SU-DHL-6 (cell line): ENCODE measurements around the gene PDGFD.

ENCODE experiments used
- H2AFZ ChIP-seq: fragments of 200-600 bp; sonication (generic); 2 replicates; pipeline ENCODE4 v1.6.1; 2014; ENCODE audit warnings: low read depth, mild to moderate bottlenecking, moderate library complexity, mixed read lengths, antibody characterized with exemption, low read length; ENCODE audit not compliant: severe bottlenecking
- H3F3A ChIP-seq: fragments of 200-600 bp; shearing (Covaris generic); 2 replicates; pipeline ENCODE4 v1.6.0; 2016; ENCODE audit warnings: antibody characterized with exemption, mild to moderate bottlenecking; ENCODE audit not compliant: insufficient read depth
- H3K27ac ChIP-seq: fragments of 200-600 bp; sonication (generic); 2 replicates; pipeline ENCODE4 v1.5.1; 2016; ENCODE audit warnings: low read depth, mild to moderate bottlenecking, low read length, moderate library complexity, mixed read lengths
- H3K27me3 ChIP-seq: fragments of 200-600 bp; sonication (generic), shearing (Covaris generic); 2 replicates; pipeline ENCODE4 v1.6.0; 2014; ENCODE audit warnings: mild to moderate bottlenecking, low read length
- H3K36me3 ChIP-seq: fragments of 200-600 bp; sonication (generic); 2 replicates; pipeline ENCODE4 v1.6.1; 2014; ENCODE audit warnings: mild to moderate bottlenecking, low read length, mixed read lengths
- H3K4me2 ChIP-seq: fragments of 300-600, 200-600 bp; shearing (Covaris generic), sonication (generic); 2 replicates; pipeline ENCODE4 v1.6.0; 2014; ENCODE audit warnings: low read length, low read depth, mild to moderate bottlenecking; ENCODE audit not compliant: poor library complexity, severe bottlenecking
- H3K4me3 ChIP-seq: fragments of 200-600 bp; sonication (generic); 2 replicates; pipeline ENCODE4 v1.5.1; 2014; ENCODE audit warnings: antibody characterized with exemption, low read length, mild to moderate bottlenecking, mixed read lengths; ENCODE audit not compliant: insufficient read depth, poor library complexity, severe bottlenecking
- H3K79me2 ChIP-seq: fragments of 200-600 bp; sonication (generic); 2 replicates; pipeline ENCODE4 v1.6.1; 2014; ENCODE audit warnings: mild to moderate bottlenecking, low read length, moderate library complexity; ENCODE audit not compliant: insufficient read depth
- H3K9ac ChIP-seq: fragments of 200-600 bp; sonication (generic); 2 replicates; pipeline ENCODE4 v1.7.0; 2014; ENCODE audit warnings: mild to moderate bottlenecking, low read length
- H3K9me2 ChIP-seq: fragments of 200-600 bp; sonication (generic); replicated peaks from 2 replicates; pipeline ENCODE4 v1.6.1; 2014; ENCODE audit warnings: low read length; ENCODE audit not compliant: insufficient read depth
- H3K9me3 ChIP-seq: fragments of 200-600 bp; sonication (generic); 2 replicates; pipeline ENCODE4 v1.6.1; 2014; ENCODE audit warnings: low read length, mixed read lengths; ENCODE audit not compliant: insufficient read depth
- H4K20me1 ChIP-seq: fragments of 200-600 bp; sonication (generic); 2 replicates; pipeline ENCODE4 v1.6.1; 2014; ENCODE audit warnings: low read depth, mild to moderate bottlenecking, antibody characterized with exemption, low read length, moderate library complexity, mixed read lengths
- CTCF ChIP-seq: fragments of 200-600 bp; sonication (generic); IDR thresholded peaks from one replicate; pipeline ENCODE4 v1.5.1; 2017; ENCODE audit warnings: antibody characterized with exemption, mild to moderate bottlenecking, low read length, moderate library complexity; ENCODE audit not compliant: insufficient read depth, poor library complexity, severe bottlenecking
- EZH2phosphoT487 ChIP-seq: fragments of 200-600 bp; sonication (generic), shearing (Covaris generic); conservative IDR thresholded peaks from 2 replicates; pipeline ENCODE4 v1.6.1; 2018; ENCODE audit warnings: mild to moderate bottlenecking, antibody characterized with exemption, low read length, moderate library complexity, mixed read lengths

Gene PDGFD

GRCh38 chr11:104033134-104033533 is 130.8 kb downstream of the PDGFD start:
- H2AFZ ChIP-seq: no peak overlapping the region
- no peaks in the 10 kb centered on the region for H3K79me2 ChIP-seq
- TF ChIP-seq EZH2phosphoT487 (no peak), CTCF (no peak)
- H3K9me3 ChIP-seq: no peaks in the 10 kb centered on the region
- no peak overlapping the region for H3K4me2 ChIP-seq
- H3K36me3 ChIP-seq: no peaks in the 10 kb centered on the region; the same call in 1 of the 2 replicates
- 0 out of 2 replicates have a peak, but pooled peaks cover 4% of the 10 kb centered on the region for H4K20me1 ChIP-seq
- H3F3A ChIP-seq: no peaks in the 10 kb centered on the region
- H3K27ac ChIP-seq: no peak overlapping the region
- no peak overlapping the region for H3K4me3 ChIP-seq
- no peak overlapping the region for H3K9ac ChIP-seq
- no peaks in the 10 kb centered on the region for H3K27me3 ChIP-seq
- no peaks in the 10 kb centered on the region for H3K9me2 ChIP-seq

GRCh38 chr11:104028476-104029263 is 135.3 kb downstream of the PDGFD start:
- no peaks in the 10 kb centered on the region for H3F3A ChIP-seq
- H3K27me3 ChIP-seq: no peaks in the 10 kb centered on the region
- H3K4me2 ChIP-seq: no peak overlapping the region

GRCh38 chr11:104024572-104024971 is 139.4 kb downstream of the PDGFD start:
- Histone ChIP-seq H3K9ac (no peak overlapping the region), H3K4me3 (no peak overlapping the region), H3K9me2 (no peaks in the 10 kb centered on the region), H3K9me3 (no peaks in the 10 kb centered on the region), H3K36me3 (no peaks in the 10 kb centered on the region), H3K4me2 (no peak overlapping the region), H2AFZ (no peak overlapping the region), H4K20me1 (no peaks in the 10 kb centered on the region), H3K27me3 (no peaks in the 10 kb centered on the region), H3F3A (no peaks in the 10 kb centered on the region), H3K27ac (no peak overlapping the region), H3K79me2 (no peaks in the 10 kb centered on the region)
- TF ChIP-seq CTCF (no peak), EZH2phosphoT487 (no peak)

More at GRCh38 chr11:104028476-104029263, 135.3 kb downstream of the PDGFD start:
- Histone ChIP-seq H3K36me3 (no peaks in the 10 kb centered on the region; the same call in 1 of the 2 replicates), H2AFZ (no peak overlapping the region), H3K79me2 (no peaks in the 10 kb centered on the region), H3K4me3 (no peak overlapping the region), H3K9me2 (no peaks in the 10 kb centered on the region), H4K20me1 (0 out of 2 replicates have a peak, but pooled peaks cover 4% of the 10 kb centered on the region), H3K9me3 (no peaks in the 10 kb centered on the region), H3K27ac (no peak overlapping the region), H3K9ac (no peak overlapping the region)
- TF ChIP-seq CTCF (no peak), EZH2phosphoT487 (no peak)
